HepG2 (cell line): Measurements from ENCODE around the gene GPHN. TPM values are rescaled to one million over a fixed set of nuclear protein-coding genes. Genes with fewer than 3 reads are reported as not detected.

Experiments used
- ATAC-seq: fragments of 200-7000 bp; cut with Tn5 transposase; 3 replicates; pipeline ENCODE4 v1.9.1; 2020; ENCODE audit warnings: mild to moderate bottlenecking, moderate library complexity
- BruUV-seq: library from RNA; stranded (reverse); fragments of 400-500 nt; replicated peaks from 2 replicates; lab custom pipeline; 2021; lab: Mats Ljungman, UMichigan
- CTCF ChIA-PET: fragments of 300-600 bp; formaldehyde crosslinking; extraction: SDS; loops from one replicate; lab custom pipeline; 2021; ENCODE audit warnings: low total read pairs, inconsistent platforms, low intra/inter-chr PET ratio; lab: Yijun Ruan, JAX
- POLR2A ChIA-PET: fragments of 350-600 bp; sonication (Branson Sonifier 250); formaldehyde crosslinking; loops from one replicate; lab custom pipeline; 2020; ENCODE audit warnings: antibody characterized with exemption, inconsistent platforms; lab: Yijun Ruan, JAX
- DNase-seq: peaks from one replicate; pipeline ENCODE4 v3.0.0-alpha.2; 2015; ENCODE audit warnings: low spot score
- FAIRE-seq: peaks from 3 replicates; lab custom pipeline; 2011; peaks lifted over from hg19 to GRCh38; lab: Jason Lieb, UNC
- H2AFZ ChIP-seq: one replicate; pipeline ENCODE4 v1.6.1; 2011; ENCODE audit warnings: low read length, inconsistent platforms
- H3K27ac ChIP-seq: fragments of 300-600 bp; 3 replicates; pipeline ENCODE4 v1.8.0; 2011; ENCODE audit warnings: mixed run types, mild to moderate bottlenecking, mixed read lengths, low read length, inconsistent platforms; ENCODE audit not compliant: insufficient read depth; ENCODE audit errors: extremely low read length
- H3K27me3 ChIP-seq, 2 experiments: fragments of 200-600 bp in 1 of 2; 2 replicates in 1 of 2; 3 replicates in 1 of 2; pipeline versions ENCODE4 v1.6.0 to v1.8.0; 2011; ENCODE audit warnings: low read length in 2 of 2, mild to moderate bottlenecking in 2 of 2, moderate library complexity in 2 of 2, inconsistent platforms in 1 of 2; ENCODE audit not compliant: insufficient read depth in 2 of 2, control insufficient read depth in 1 of 2
- H3K36me3 ChIP-seq, 2 experiments: fragments of 200-600 bp in 1 of 2; replicated peaks in 1 of 2; 2 replicates in 1 of 2; 3 replicates in 1 of 2; pipeline versions ENCODE4 v1.5.1 to v1.8.0; 2011; ENCODE audit warnings: low read length in 2 of 2, inconsistent platforms in 1 of 2; ENCODE audit not compliant: insufficient read depth in 2 of 2, control insufficient read depth in 1 of 2
- H3K4me1 ChIP-seq: 2 replicates; pipeline ENCODE4 v1.5.1; 2012; ENCODE audit warnings: low read length, inconsistent platforms; ENCODE audit not compliant: insufficient read depth
- H3K4me2 ChIP-seq: 2 replicates; pipeline ENCODE4 v1.6.0; 2011; ENCODE audit warnings: low read depth, low read length, inconsistent platforms
- H3K4me3 ChIP-seq, 3 experiments: fragments of 200-600 bp in 1 of 3; sonication (generic), shearing (Covaris generic) in 1 of 3; replicated peaks in 1 of 3; 2 replicates each; pipeline ENCODE4 v1.5.1; 2011 to 2016; ENCODE audit warnings: low read length in 3 of 3, inconsistent platforms in 2 of 3, low read depth in 2 of 3, mild to moderate bottlenecking in 2 of 3, control low read depth in 1 of 3, mixed read lengths in 1 of 3; ENCODE audit not compliant: insufficient read depth in 1 of 3
- H3K79me2 ChIP-seq: one replicate; pipeline ENCODE4 v1.6.1; 2011; ENCODE audit warnings: low read length, inconsistent platforms; ENCODE audit not compliant: insufficient read depth
- H3K9ac ChIP-seq: 2 replicates; pipeline ENCODE4 v1.6.0; 2011; ENCODE audit warnings: mild to moderate bottlenecking, low read depth, low read length, inconsistent platforms; ENCODE audit not compliant: insufficient read depth
- H3K9me3 ChIP-seq: 2 replicates; pipeline ENCODE4 v1.5.1; 2012; ENCODE audit warnings: mild to moderate bottlenecking, low read length
- H4K20me1 ChIP-seq: 2 replicates; pipeline ENCODE4 v1.6.0; 2011; ENCODE audit warnings: inconsistent platforms, mild to moderate bottlenecking, low read length, moderate library complexity; ENCODE audit not compliant: insufficient read depth
- CREB1 ChIP-seq, 2 experiments: fragments of 450-650 bp in 1 of 2; IDR thresholded peaks; 2 replicates each; pipeline ENCODE4 v1.6.1; 2016 to 2017; ENCODE audit warnings: control low read depth in 1 of 2, mild to moderate bottlenecking in 1 of 2, missing compliant biosample characterization in 1 of 2, missing genetic modification characterization in 1 of 2
- FOSL2 ChIP-seq: sonication (generic); formaldehyde crosslinking; IDR thresholded peaks from 2 replicates; pipeline ENCODE4 v1.4.0; 2020; ENCODE audit warnings: missing genetic modification reagents
- MXD3 ChIP-seq: IDR thresholded peaks from 2 replicates; pipeline ENCODE4 v1.6.1; 2016; ENCODE audit warnings: mild to moderate bottlenecking, missing biosample characterization, missing genetic modification reagents
- RFXANK ChIP-seq: IDR thresholded peaks from 2 replicates; pipeline ENCODE4 v1.6.1; 2016
- SRY ChIP-seq: sonication (generic); formaldehyde crosslinking; IDR thresholded peaks from 2 replicates; pipeline ENCODE4 v1.8.0; 2022; ENCODE audit warnings: mild to moderate bottlenecking, missing genetic modification reagents
- ZNF549 ChIP-seq: sonication (generic); formaldehyde crosslinking; IDR thresholded peaks from 2 replicates; pipeline ENCODE4 v1.5.0; 2020; ENCODE audit warnings: missing genetic modification reagents
- ZNF652 ChIP-seq: IDR thresholded peaks from 2 replicates; pipeline ENCODE4 v1.6.1; 2016; ENCODE audit warnings: low read depth, borderline replicate concordance
- ZNF703 ChIP-seq: sonication (generic); formaldehyde crosslinking; IDR thresholded peaks from 2 replicates; pipeline ENCODE4 v1.5.1; 2020; ENCODE audit warnings: missing genetic modification reagents, mild to moderate bottlenecking, moderate library complexity, borderline replicate concordance
- WGBS: methylation state at CpG from one replicate; pipeline ENCODE4 v1.1.6; 2017; ENCODE audit warnings: low lambda C conversion rate; 5-methylcytosine and 5-hydroxymethylcytosine counted together
- in situ Hi-C: cut with HindIII; loops from 2 replicates; pipeline ENCODE4 v1.10.0; 2017; ENCODE audit warnings: low pct_unique_long_range_greater_than_20kb; ENCODE audit not compliant: extremely low pct_ligation_motif_present
- intact Hi-C: fragments of 100-400 bp; cut with micrococcal nuclease; formaldehyde crosslinking; loops from one replicate; pipeline ENCODE4 v1.10.0; 2022; ENCODE audit not compliant: unreplicated experiment
- polyA plus RNA-seq, 8 experiments: library from polyadenylated mRNA; depleted of rRNA in 3 of 8; stranded (reverse) in 7 of 8; unstranded in 1 of 8; fragments of >200 nt; fragmentation: Illumina TruSeq in 4 of 8; extraction: Trizol in 4 of 8; gene quantifications; 2 replicates each; pipeline versions ENCODE4 v1.2.1 to v1.2.3, GENCODE V29; 2011 to 2016; ENCODE audit warnings: low read depth in 4 of 8, missing spikeins in 1 of 8, mixed read lengths in 1 of 8; ENCODE audit not compliant: insufficient read depth in 1 of 8
- total RNA-seq, 5 experiments: library from RNA; depleted of rRNA; stranded (reverse); fragments of >200 nt; fragmentation: Illumina TruSeq; extraction: Trizol; gene quantifications; 2 replicates each; pipeline ENCODE4 v1.2.3, GENCODE V29; 2016; ENCODE audit warnings: low read depth in 1 of 5

Gene GPHN
- total and polyA plus RNA-seq, 2 of the 13 experiments (the other 11 are each of a cell fraction or from before 2014, with no cell fraction given): 12.7 to 19.2 TPM

- TF ChIP-seq ZNF549 (CRISPR knock-in tag) (0 out of 2 replicates have a peak, but pooled peaks have one; percentile 69), RFXANK (CRISPR knock-in tag) (no peak), MXD3 (no peak), ZNF703 (CRISPR knock-in tag) (no peak)
- peak overlapping the region; percentile 21; the same call in 1 of the 2 replicates for H3K9ac ChIP-seq
- peak overlapping the region; percentile 67 for H3K4me2 ChIP-seq
- H3K4me3 ChIP-seq: peak overlapping the region in 2 of 3 experiments; percentile 11 to 14; a peak in 1 of 6 replicates
- peaks cover 22% of the 10 kb centered on the region for H3K4me1 ChIP-seq
- H3K9me3 ChIP-seq: no peaks in the 10 kb centered on the region
- no peak for FAIRE-seq
- no peaks in the 10 kb centered on the region for H4K20me1 ChIP-seq
- peak; percentile 66 for ATAC-seq
- no peak overlapping the region for H2AFZ ChIP-seq
- ChIA-PET CTCF (no interaction called here), POLR2A (interaction anchor here (1.4 kb wide), 1 partner anchor 75 kb away, joined by 3 read pairs; no protein-coding TSS in a partner anchor)
- H3K27ac ChIP-seq: no peak overlapping the region
- no peaks in the 10 kb centered on the region for H3K79me2 ChIP-seq
- no peak for DNase-seq
- 39% methylated on average over 5 of the region's 5 CpGs for WGBS
- intact Hi-C loops (loop anchor here (2.0 kb wide), 1 partner anchor 507 kb away; no protein-coding TSS in a partner anchor), in situ Hi-C loops (no loop called here)
- no TSS peak for BruUV-seq
- no peaks in the 10 kb centered on the region for H3K27me3 ChIP-seq
- no peaks in the 10 kb centered on the region for H3K36me3 ChIP-seq
Measured at GRCh38 chr14:67186172-67186768, 678.3 kb downstream of the GPHN start.

- H3K27me3 ChIP-seq: no peaks in the 10 kb centered on the region
- no peak overlapping the region for H2AFZ ChIP-seq
- peak overlapping the region; percentile 67 for H3K4me2 ChIP-seq
- H4K20me1 ChIP-seq: no peaks in the 10 kb centered on the region
- peak overlapping the region; percentile 21; the same call in 1 of the 2 replicates for H3K9ac ChIP-seq
- H3K79me2 ChIP-seq: no peaks in the 10 kb centered on the region
- intact Hi-C loops (loop anchor here (2.0 kb wide), 1 partner anchor 508 kb away; no protein-coding TSS in a partner anchor), in situ Hi-C loops (no loop called here)
- no TSS peak for BruUV-seq
- WGBS: 3% methylated on average over 7 of the region's 7 CpGs
- no peak for FAIRE-seq
- peaks cover 22% of the 10 kb centered on the region for H3K4me1 ChIP-seq
- POLR2A ChIA-PET: interaction anchor here (1.4 kb wide), 1 partner anchor 74 kb away, joined by 3 read pairs; no protein-coding TSS in a partner anchor
- no peaks in the 10 kb centered on the region for H3K9me3 ChIP-seq
- H3K27ac ChIP-seq: no peak overlapping the region
- TF ChIP-seq CREB1 (IDR thresholded peaks at IDR 0.05) (0 out of 2 replicates have a peak, but pooled peaks have one; percentile 7), CREB1 (CRISPR knock-in tag; IDR thresholded peaks at IDR 0.05) (no peak), ZNF652 (CRISPR knock-in tag) (peak; percentile 83; the same call in 1 of the 2 replicates), SRY (CRISPR knock-in tag) (no peak), FOSL2 (CRISPR knock-in tag) (peak; percentile 80)
- TF ChIP-seq, all 625 proteins: peak for 3
- peak overlapping the region in 2 of 3 experiments; percentile 11 to 14; a peak in 1 of 6 replicates for H3K4me3 ChIP-seq
- H3K36me3 ChIP-seq: no peaks in the 10 kb centered on the region
- CTCF ChIA-PET: no interaction called here
- DNase-seq (peak; percentile 38), ATAC-seq (peak; percentile 63)
Measured at GRCh38 chr14:67186789-67187584, 679.0 kb downstream of the GPHN start.
